K562 (cell line): Measurements from ENCODE around the gene MYLIP. TPM values are rescaled to one million over a fixed set of nuclear protein-coding genes. Genes with fewer than 3 reads are reported as not detected.

Experiments used
- ATAC-seq: fragments of 200-7000 bp; cut with Tn5 transposase; 3 replicates; pipeline ENCODE4 v1.9.1; 2020; ENCODE audit warnings: moderate library complexity
- BruUV-seq: library from RNA; stranded (reverse); fragments of 400-500 nt; replicated peaks from 2 replicates; lab custom pipeline; 2021; lab: Mats Ljungman, UMichigan
- CTCF ChIA-PET: fragments of 300-600 bp; formaldehyde crosslinking; extraction: SDS; loops from one replicate; lab custom pipeline; 2021; ENCODE audit warnings: low intra/inter-chr PET ratio; lab: Yijun Ruan, JAX
- POLR2A ChIA-PET: fragments of 300-600, 350-650 bp; sonication (Branson Sonifier 250); formaldehyde crosslinking; extraction: SDS; loops from one replicate; lab custom pipeline; 2021; ENCODE audit warnings: antibody characterized with exemption, inconsistent platforms; lab: Yijun Ruan, JAX
- DNase-seq, 4 experiments: peaks; one replicate each; pipeline versions ENCODE4 v3.0.0 to v3.0.0-alpha.2; 2011 to 2018; ENCODE audit warnings: low spot score in 3 of 4, mixed read lengths in 3 of 4; ENCODE audit errors: extremely low read depth in 1 of 4
- FAIRE-seq: peaks from 2 replicates; lab custom pipeline; 2011; peaks lifted over from hg19 to GRCh38; lab: Jason Lieb, UNC
- H2AFZ ChIP-seq: 2 replicates; pipeline ENCODE4 v1.6.0; 2011; ENCODE audit warnings: low read depth, low read length, control low read depth, inconsistent platforms
- H3K27ac ChIP-seq: fragments of 200-600 bp; 3 replicates; pipeline ENCODE4 v1.8.0; 2011; ENCODE audit warnings: low read depth, mild to moderate bottlenecking, control low read depth, inconsistent platforms, low read length, moderate library complexity, mixed read lengths; ENCODE audit errors: extremely low read depth
- H3K27me3 ChIP-seq, 2 experiments: fragments of 300-600 bp in 1 of 2; 2 replicates in 1 of 2; 3 replicates in 1 of 2; pipeline versions ENCODE4 v1.6.0 to v1.8.0; 2011; ENCODE audit warnings: inconsistent platforms in 2 of 2, low read length in 2 of 2, mild to moderate bottlenecking in 1 of 2, mixed read lengths in 1 of 2, moderate library complexity in 1 of 2; ENCODE audit not compliant: control insufficient read depth in 2 of 2, insufficient read depth in 2 of 2
- H3K36me3 ChIP-seq: fragments of 300-600 bp; 3 replicates; pipeline ENCODE4 v1.8.0; 2011; ENCODE audit warnings: mild to moderate bottlenecking, low read length, inconsistent platforms; ENCODE audit not compliant: control insufficient read depth, insufficient read depth
- H3K4me1 ChIP-seq, 2 experiments: fragments of 200-600 bp in 1 of 2; replicated peaks in 1 of 2; 2 replicates in 1 of 2; 3 replicates in 1 of 2; pipeline versions ENCODE4 v1.5.1 to v1.8.0; 2011; ENCODE audit warnings: inconsistent platforms in 2 of 2, low read length in 2 of 2, mild to moderate bottlenecking in 1 of 2, mixed read lengths in 1 of 2, moderate library complexity in 1 of 2; ENCODE audit not compliant: control insufficient read depth in 2 of 2, insufficient read depth in 2 of 2
- H3K4me2 ChIP-seq: 2 replicates; pipeline ENCODE4 v1.6.1; 2011; ENCODE audit warnings: low read length, control low read depth, inconsistent platforms, mixed read lengths; ENCODE audit not compliant: insufficient read depth
- H3K4me3 ChIP-seq: fragments of 200-600 bp; sonication (generic), shearing (Covaris generic); 2 replicates; pipeline ENCODE4 v1.5.1; 2016; ENCODE audit warnings: control low read depth, inconsistent platforms
- H3K79me2 ChIP-seq: fragments of 200-600 bp; 3 replicates; pipeline ENCODE4 v1.8.0; 2011; ENCODE audit warnings: low read length, inconsistent platforms; ENCODE audit not compliant: control insufficient read depth, insufficient read depth
- H3K9ac ChIP-seq, 2 experiments: 2 replicates each; pipeline versions ENCODE4 v1.6.0 to v1.6.1; 2011; ENCODE audit warnings: low read depth in 2 of 2, low read length in 2 of 2, control low read depth in 1 of 2, inconsistent platforms in 1 of 2, mild to moderate bottlenecking in 1 of 2, mixed read lengths in 1 of 2; ENCODE audit not compliant: insufficient read depth in 1 of 2
- H3K9me1 ChIP-seq: one replicate; pipeline ENCODE4 v1.6.0; 2011; ENCODE audit warnings: inconsistent platforms, mild to moderate bottlenecking, low read length, moderate library complexity; ENCODE audit not compliant: control insufficient read depth, insufficient read depth
- H3K9me3 ChIP-seq: replicated peaks from 2 replicates; pipeline ENCODE4 v1.5.1; 2011; ENCODE audit warnings: low read depth, low read length, inconsistent platforms; ENCODE audit not compliant: control insufficient read depth, insufficient read depth
- H4K20me1 ChIP-seq: replicated peaks from 2 replicates; pipeline ENCODE4 v1.6.1; 2011; ENCODE audit warnings: low read length, inconsistent platforms, mixed read lengths; ENCODE audit not compliant: control insufficient read depth, insufficient read depth
- MITF ChIP-seq: IDR thresholded peaks from 2 replicates; pipeline ENCODE4 v1.6.1; 2014; ENCODE audit warnings: antibody characterized with exemption
- MXI1 ChIP-seq: IDR thresholded peaks from 2 replicates; pipeline ENCODE4 v1.6.1; 2011; ENCODE audit warnings: low read depth, mild to moderate bottlenecking, improper control_type of control experiment, low read length
- PHF21A ChIP-seq: fragments of 450-650 bp; IDR thresholded peaks from 2 replicates; pipeline ENCODE4 v1.6.1; 2017; ENCODE audit warnings: low read depth, borderline replicate concordance
- SIRT6 ChIP-seq: IDR thresholded peaks from one replicate; pipeline ENCODE4 v1.6.1; 2012; ENCODE audit warnings: low read depth, mild to moderate bottlenecking, control low read depth, inconsistent platforms, low read length, moderate library complexity
- WGBS: fragments of 100-300 bp; shearing (Covaris generic); methylation state at CpG from one replicate; pipeline ENCODE4 v1.1.6; 2016; ENCODE audit warnings: low coverage, mixed read lengths; ENCODE audit not compliant: insufficient coverage; ENCODE audit errors: missing lambda C conversion rate; 5-methylcytosine and 5-hydroxymethylcytosine counted together
- in situ Hi-C: fragments of 300-500 bp; cut with MboI; formaldehyde crosslinking; loops from 4 replicates; pipeline ENCODE4 v1.15.0; 2018; ENCODE audit warnings: inconsistent platforms, mixed read lengths
- intact Hi-C: fragments of 100-400 bp; cut with micrococcal nuclease; formaldehyde crosslinking; loops from 2 replicates; pipeline ENCODE4 v1.14.2; 2022
- polyA plus RNA-seq, 8 experiments: library from polyadenylated mRNA; depleted of rRNA in 4 of 8; stranded (reverse) in 5 of 8; unstranded in 3 of 8; fragments of >200 nt; fragmentation: Nextera tagmentation in 2 of 8; fragmentation: Illumina TruSeq in 1 of 8; extraction: Ambion mirVana in 2 of 8; extraction: Trizol in 1 of 8; gene quantifications; 2 replicates each; pipeline versions ENCODE4 v1.2.1 to v1.2.3, GENCODE V29; 2011 to 2014; ENCODE audit warnings: inconsistent platforms in 1 of 8, missing spikeins in 1 of 8
- total RNA-seq, 7 experiments: library from RNA; depleted of rRNA in 6 of 7; stranded (reverse); fragments of >200 nt in 6 of 7; fragmentation: Illumina TruSeq in 2 of 7; extraction: Trizol in 2 of 7; gene quantifications; 2 replicates each; pipeline versions ENCODE4 v1.2.1 to v1.2.3, GENCODE V29; 2011 to 2021; ENCODE audit warnings: low replicate concordance in 1 of 7
- TF ChIP-seq, protein P1 (sequence below), 2 experiments: fragments of 450-650 bp in 1 of 2; sonication (generic) in 1 of 2; formaldehyde crosslinking in 1 of 2; IDR thresholded peaks; 2 replicates each; pipeline versions ENCODE4 v1.7.1 to v1.9.0; 2016 to 2022; ENCODE audit warnings: inconsistent platforms in 1 of 2, mild to moderate bottlenecking in 1 of 2, missing genetic modification reagents in 1 of 2
- TF ChIP-seq, protein P2 (sequence below): fragments of 250-450 bp; sonication (Bioruptor Pico); IDR thresholded peaks from 2 replicates; pipeline ENCODE4 v1.8.0; 2022; ENCODE audit warnings: inconsistent platforms

Gene MYLIP
- total and polyA plus RNA-seq, 9 of the 15 experiments (the other 6 are each of a cell fraction or from before 2014, with no cell fraction given): 10.8 to 43.5 (median 31.5) TPM

GRCh38 chr6:16173167-16173940 is 44.5 kb downstream of the MYLIP start:
- FAIRE-seq: no peak
- ChIA-PET CTCF (no interaction called here), POLR2A (interaction anchor here (0.9 kb wide), 1 partner anchor 99 kb away, joined by 3 read pairs; no protein-coding TSS in a partner anchor)
- intact Hi-C loops: no loop called here
- in situ Hi-C loops: no loop called here
- peaks cover 0 to 7% of the 10 kb centered on the region in 2 experiments; a peak in 2 of 5 replicates for H3K4me1 ChIP-seq
- H2AFZ ChIP-seq: no peak overlapping the region
- no peak for ATAC-seq
- H3K27ac ChIP-seq: no peak overlapping the region
- no peaks in the 10 kb centered on the region for H3K27me3 ChIP-seq
- H3K4me2 ChIP-seq: no peak overlapping the region
- no peaks in the 10 kb centered on the region for H4K20me1 ChIP-seq
- no peak overlapping the region for H3K9ac ChIP-seq
- BruUV-seq: no TSS peak
- no peaks in the 10 kb centered on the region for H3K9me3 ChIP-seq
- DNase-seq: no peak
- H3K9me1 ChIP-seq: no peaks in the 10 kb centered on the region
- no peaks in the 10 kb centered on the region for H3K79me2 ChIP-seq
- H3K4me3 ChIP-seq: no peak overlapping the region
- no peaks in the 10 kb centered on the region for H3K36me3 ChIP-seq
- WGBS: 49% methylated on average over 3 of the region's 3 CpGs
- TF ChIP-seq, protein P1, sequence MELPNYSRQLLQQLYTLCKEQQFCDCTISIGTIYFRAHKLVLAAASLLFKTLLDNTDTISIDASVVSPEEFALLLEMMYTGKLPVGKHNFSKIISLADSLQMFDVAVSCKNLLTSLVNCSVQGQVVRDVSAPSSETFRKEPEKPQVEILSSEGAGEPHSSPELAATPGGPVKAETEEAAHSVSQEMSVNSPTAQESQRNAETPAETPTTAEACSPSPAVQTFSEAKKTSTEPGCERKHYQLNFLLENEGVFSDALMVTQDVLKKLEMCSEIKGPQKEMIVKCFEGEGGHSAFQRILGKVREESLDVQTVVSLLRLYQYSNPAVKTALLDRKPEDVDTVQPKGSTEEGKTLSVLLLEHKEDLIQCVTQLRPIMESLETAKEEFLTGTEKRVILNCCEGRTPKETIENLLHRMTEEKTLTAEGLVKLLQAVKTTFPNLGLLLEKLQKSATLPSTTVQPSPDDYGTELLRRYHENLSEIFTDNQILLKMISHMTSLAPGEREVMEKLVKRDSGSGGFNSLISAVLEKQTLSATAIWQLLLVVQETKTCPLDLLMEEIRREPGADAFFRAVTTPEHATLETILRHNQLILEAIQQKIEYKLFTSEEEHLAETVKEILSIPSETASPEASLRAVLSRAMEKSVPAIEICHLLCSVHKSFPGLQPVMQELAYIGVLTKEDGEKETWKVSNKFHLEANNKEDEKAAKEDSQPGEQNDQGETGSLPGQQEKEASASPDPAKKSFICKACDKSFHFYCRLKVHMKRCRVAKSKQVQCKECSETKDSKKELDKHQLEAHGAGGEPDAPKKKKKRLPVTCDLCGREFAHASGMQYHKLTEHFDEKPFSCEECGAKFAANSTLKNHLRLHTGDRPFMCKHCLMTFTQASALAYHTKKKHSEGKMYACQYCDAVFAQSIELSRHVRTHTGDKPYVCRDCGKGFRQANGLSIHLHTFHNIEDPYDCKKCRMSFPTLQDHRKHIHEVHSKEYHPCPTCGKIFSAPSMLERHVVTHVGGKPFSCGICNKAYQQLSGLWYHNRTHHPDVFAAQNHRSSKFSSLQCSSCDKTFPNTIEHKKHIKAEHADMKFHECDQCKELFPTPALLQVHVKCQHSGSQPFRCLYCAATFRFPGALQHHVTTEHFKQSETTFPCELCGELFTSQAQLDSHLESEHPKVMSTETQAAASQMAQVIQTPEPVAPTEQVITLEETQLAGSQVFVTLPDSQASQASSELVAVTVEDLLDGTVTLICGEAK (IDR thresholded peaks at IDR 0.05): no peak
- TF ChIP-seq, protein P1 (CRISPR knock-in tag; IDR thresholded peaks at IDR 0.05): no peak
- TF ChIP-seq MITF: no peak
- TF ChIP-seq MXI1: no peak
- TF ChIP-seq PHF21A: no peak
- TF ChIP-seq, protein P2, sequence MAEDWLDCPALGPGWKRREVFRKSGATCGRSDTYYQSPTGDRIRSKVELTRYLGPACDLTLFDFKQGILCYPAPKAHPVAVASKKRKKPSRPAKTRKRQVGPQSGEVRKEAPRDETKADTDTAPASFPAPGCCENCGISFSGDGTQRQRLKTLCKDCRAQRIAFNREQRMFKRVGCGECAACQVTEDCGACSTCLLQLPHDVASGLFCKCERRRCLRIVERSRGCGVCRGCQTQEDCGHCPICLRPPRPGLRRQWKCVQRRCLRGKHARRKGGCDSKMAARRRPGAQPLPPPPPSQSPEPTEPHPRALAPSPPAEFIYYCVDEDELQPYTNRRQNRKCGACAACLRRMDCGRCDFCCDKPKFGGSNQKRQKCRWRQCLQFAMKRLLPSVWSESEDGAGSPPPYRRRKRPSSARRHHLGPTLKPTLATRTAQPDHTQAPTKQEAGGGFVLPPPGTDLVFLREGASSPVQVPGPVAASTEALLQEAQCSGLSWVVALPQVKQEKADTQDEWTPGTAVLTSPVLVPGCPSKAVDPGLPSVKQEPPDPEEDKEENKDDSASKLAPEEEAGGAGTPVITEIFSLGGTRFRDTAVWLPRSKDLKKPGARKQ (CRISPR knock-in tag): no peak
- no peak for TF ChIP-seq SIRT6
